Measurements from ENCODE around the gene FECH.

- TF ChIP-seq EZH2 (IDR thresholded peaks at IDR 0.05; ENCODE audit: borderline replicate concordance, insufficient read depth, low read depth, low read length, poor library complexity, severe bottlenecking) (no peak), CTCF (IDR thresholded peaks at IDR 0.05) (no peak)
Measured at GRCh38 chr18:57621246-57621604, 34.7 kb upstream of the FECH start.

Measured in B cell (primary cell).